ENCODE results near the gene OR5M3. TPM values are rescaled to one million over a fixed set of nuclear protein-coding genes. Genes with fewer than 3 reads are reported as not detected.

Gene OR5M3
- not detected for polyA plus RNA-seq (2013, experiment 1 of 2)
- not detected for polyA plus RNA-seq (2013, experiment 2 of 2)

GRCh38 chr11:56473252-56473651, at the start of gene OR5M3:
Gene OR5M3, minus strand, starts transcription at chr11:56473352. Its CDS starts 2,855 bp downstream, at chr11:56470497.
- WGBS, result 100% methylated on average over 4 of the region's 6 CpGs
- Histone ChIP-seq H3K27me3 (ENCODE audit: insufficient read depth, low read length) (no peaks in the 10 kb centered on the region), H3K4me1 (ENCODE audit: insufficient read depth, low read length) (no peaks in the 10 kb centered on the region), H3K9ac (ENCODE audit: low read depth, low read length) (no peak within 1 kb of the TSS), H3K9me3 (ENCODE audit: insufficient read depth, low read depth, low read length) (no peaks in the 10 kb centered on the region), H3K27ac (ENCODE audit: low read depth, low read length) (no peak within 1 kb of the TSS), H3K36me3 (ENCODE audit: insufficient read depth, low read length) (no peaks in the 10 kb centered on the region), H3K4me3 (ENCODE audit: low read length) (no peak within 1 kb of the TSS)

- 68% methylated on average over 5 of the region's 5 CpGs for WGBS
- Histone ChIP-seq H3K4me1 (ENCODE audit: insufficient read depth, low read length) (no peaks in the 10 kb centered on the region), H3K9ac (ENCODE audit: low read depth, low read length) (no peak overlapping the region), H3K9me3 (ENCODE audit: insufficient read depth, low read depth, low read length) (no peaks in the 10 kb centered on the region), H3K27me3 (ENCODE audit: insufficient read depth, low read length) (no peaks in the 10 kb centered on the region), H3K27ac (ENCODE audit: low read depth, low read length) (no peak overlapping the region), H3K36me3 (ENCODE audit: insufficient read depth, low read length) (no peaks in the 10 kb centered on the region), H3K4me3 (ENCODE audit: low read length) (no peak overlapping the region)
These were observed 48.9 kb upstream of the OR5M3 start for GRCh38 chr11:56522008-56522407.

DNA sequence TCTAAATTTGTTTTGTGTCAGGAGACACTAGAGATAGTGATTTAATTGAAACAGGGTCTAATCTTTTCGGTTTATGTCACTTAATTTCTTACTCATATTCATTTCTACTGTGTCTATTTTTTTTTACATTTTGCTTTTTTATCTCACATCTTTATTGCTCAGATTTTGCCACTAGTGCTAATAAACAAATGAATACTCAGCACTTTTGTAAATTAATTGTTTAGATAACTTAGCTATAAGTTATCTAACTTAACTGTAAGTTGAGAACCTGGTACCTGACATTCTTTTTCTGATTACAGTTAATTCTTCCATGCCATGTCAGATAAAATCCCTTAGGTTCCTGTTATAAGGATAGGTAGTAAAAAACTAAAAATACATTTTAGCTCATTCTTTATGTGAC, 40.1 kb upstream of the OR5M3 start:
- no peaks in the 10 kb centered on the region for H3K4me1 ChIP-seq (ENCODE audit: insufficient read depth, low read length)
- H3K27me3 ChIP-seq (ENCODE audit: insufficient read depth, low read length), result no peaks in the 10 kb centered on the region
- WGBS, result no CpG with 5 or more reads among the region's 1 CpG
- H3K4me3 ChIP-seq (ENCODE audit: low read length), result no peak overlapping the region
- H3K9ac ChIP-seq (ENCODE audit: low read depth, low read length), result no peak overlapping the region
- H3K9me3 ChIP-seq (ENCODE audit: insufficient read depth, low read depth, low read length), result no peaks in the 10 kb centered on the region
- no peak overlapping the region for H3K27ac ChIP-seq (ENCODE audit: low read depth, low read length)
- H3K36me3 ChIP-seq (ENCODE audit: insufficient read depth, low read length), result no peaks in the 10 kb centered on the region

GRCh38 chr11:56509439-56509838, 36.3 kb upstream of the OR5M3 start:
- Histone ChIP-seq H3K9ac (ENCODE audit: low read depth, low read length) (no peak overlapping the region), H3K9me3 (ENCODE audit: insufficient read depth, low read depth, low read length) (no peaks in the 10 kb centered on the region), H3K4me3 (ENCODE audit: low read length) (no peak overlapping the region), H3K36me3 (ENCODE audit: insufficient read depth, low read length) (no peaks in the 10 kb centered on the region), H3K4me1 (ENCODE audit: insufficient read depth, low read length) (no peaks in the 10 kb centered on the region), H3K27me3 (ENCODE audit: insufficient read depth, low read length) (no peaks in the 10 kb centered on the region), H3K27ac (ENCODE audit: low read depth, low read length) (no peak overlapping the region)
- 92% methylated on average over 1 of the region's 1 CpG for WGBS

GRCh38 chr11:56497010-56497409, 23.9 kb upstream of the OR5M3 start:
- Histone ChIP-seq H3K27me3 (ENCODE audit: insufficient read depth, low read length) (no peaks in the 10 kb centered on the region), H3K4me1 (ENCODE audit: insufficient read depth, low read length) (no peaks in the 10 kb centered on the region), H3K4me3 (ENCODE audit: low read length) (no peak overlapping the region), H3K36me3 (ENCODE audit: insufficient read depth, low read length) (no peaks in the 10 kb centered on the region), H3K27ac (ENCODE audit: low read depth, low read length) (no peak overlapping the region), H3K9ac (ENCODE audit: low read depth, low read length) (no peak overlapping the region), H3K9me3 (ENCODE audit: insufficient read depth, low read depth, low read length) (0 out of 2 replicates have a peak, but pooled peaks cover 5% of the 10 kb centered on the region)
- 97% methylated on average over 28 of the region's 28 CpGs for WGBS

DNA sequence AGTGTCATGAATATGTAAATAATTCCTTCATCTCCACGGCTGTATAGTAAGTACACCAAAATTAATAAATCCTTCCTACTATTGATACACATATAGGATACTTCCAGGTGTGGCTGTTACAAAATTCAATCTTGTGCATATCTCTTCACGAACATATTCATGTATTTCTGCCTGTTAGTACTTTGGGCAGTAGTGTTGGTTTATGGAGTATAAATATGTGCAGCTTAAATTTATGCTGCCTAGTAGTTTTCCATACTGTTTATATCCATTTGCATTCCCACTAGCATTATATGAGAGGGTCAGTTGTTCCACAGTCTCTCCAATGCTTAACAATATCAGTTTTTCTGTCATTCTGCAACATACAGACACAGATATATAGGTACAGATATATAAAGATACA, 22.0 kb upstream of the OR5M3 start:
- Histone ChIP-seq H3K9me3 (ENCODE audit: insufficient read depth, low read depth, low read length) (0 out of 2 replicates have a peak, but pooled peaks cover 5% of the 10 kb centered on the region), H3K36me3 (ENCODE audit: insufficient read depth, low read length) (no peaks in the 10 kb centered on the region), H3K27me3 (ENCODE audit: insufficient read depth, low read length) (no peaks in the 10 kb centered on the region), H3K9ac (ENCODE audit: low read depth, low read length) (no peak overlapping the region), H3K4me3 (ENCODE audit: low read length) (no peak overlapping the region), H3K4me1 (ENCODE audit: insufficient read depth, low read length) (no peaks in the 10 kb centered on the region), H3K27ac (ENCODE audit: low read depth, low read length) (no peak overlapping the region)
- WGBS, result 94% methylated on average over 2 of the region's 2 CpGs

DNA sequence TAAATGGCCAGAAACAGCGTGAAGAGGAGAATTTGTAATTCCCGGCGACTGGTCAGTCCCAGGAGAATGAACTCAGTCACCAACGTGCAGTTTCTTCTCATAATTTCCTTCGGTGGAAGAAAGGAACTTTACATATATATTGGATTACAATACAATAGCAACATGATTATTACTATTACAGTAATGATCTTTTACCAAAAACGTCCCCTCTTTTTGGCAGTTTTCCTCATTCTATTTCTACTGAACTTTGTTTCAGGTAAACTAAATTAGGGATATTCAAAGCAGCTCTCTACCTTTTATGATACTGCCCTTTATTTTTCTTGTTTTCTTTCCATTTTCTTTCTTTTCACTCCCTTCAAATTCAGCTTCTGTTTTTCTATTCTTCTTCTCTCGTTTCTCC, 18.1 kb upstream of the OR5M3 start, which contains the start of gene OR5M8:
TSS of gene OR5M8 (minus strand) at position 101 of the 400 bp plus-strand sequence. CDS start at position 101, 0 bp downstream.
- Histone ChIP-seq H3K36me3 (ENCODE audit: insufficient read depth, low read length) (no peaks in the 10 kb centered on the region), H3K4me1 (ENCODE audit: insufficient read depth, low read length) (no peaks in the 10 kb centered on the region), H3K27ac (ENCODE audit: low read depth, low read length) (no peak within 1 kb of the TSS), H3K9ac (ENCODE audit: low read depth, low read length) (no peak within 1 kb of the TSS), H3K27me3 (ENCODE audit: insufficient read depth, low read length) (no peaks in the 10 kb centered on the region), H3K4me3 (ENCODE audit: low read length) (no peak within 1 kb of the TSS), H3K9me3 (ENCODE audit: insufficient read depth, low read depth, low read length) (peaks cover 10% of the 10 kb centered on the region; the same call in 1 of the 2 replicates)
- WGBS, result 92% methylated on average over 6 of the region's 7 CpGs

GRCh38 chr11:56486801-56487200, 13.6 kb upstream of the OR5M3 start:
- no peak overlapping the region for H3K4me3 ChIP-seq (ENCODE audit: low read length)
- H3K27ac ChIP-seq (ENCODE audit: low read depth, low read length), result no peak overlapping the region
- no peaks in the 10 kb centered on the region for H3K27me3 ChIP-seq (ENCODE audit: insufficient read depth, low read length)
- H3K4me1 ChIP-seq (ENCODE audit: insufficient read depth, low read length), result no peaks in the 10 kb centered on the region
- H3K9ac ChIP-seq (ENCODE audit: low read depth, low read length), result no peak overlapping the region
- 96% methylated on average over 3 of the region's 3 CpGs for WGBS
- H3K36me3 ChIP-seq (ENCODE audit: insufficient read depth, low read length), result no peaks in the 10 kb centered on the region
- H3K9me3 ChIP-seq (ENCODE audit: insufficient read depth, low read depth, low read length), result peaks cover 5% of the 10 kb centered on the region; the same call in 1 of the 2 replicates

DNA sequence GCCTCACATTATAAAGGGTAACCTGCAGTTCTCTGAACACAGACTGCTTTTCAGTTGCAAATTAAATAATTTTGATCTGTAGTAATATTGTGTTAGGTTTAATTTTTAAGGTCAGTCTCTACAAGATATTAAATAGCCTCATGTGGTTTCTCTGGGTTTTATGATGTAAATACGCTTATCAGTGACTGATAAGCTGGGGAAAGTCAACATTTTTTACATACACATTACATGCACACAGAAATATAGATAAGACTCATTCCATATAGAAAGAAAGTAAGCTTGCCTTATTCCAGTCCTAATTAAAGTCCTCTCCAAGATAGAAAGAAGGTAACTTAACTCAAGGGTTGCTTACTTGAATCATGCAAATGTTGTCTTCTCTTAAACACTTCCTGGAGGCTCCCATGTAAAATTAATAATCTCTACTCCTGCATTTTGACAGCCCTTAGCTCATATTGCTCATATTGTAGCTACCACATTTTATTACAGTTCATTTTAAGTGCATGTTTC, 1.6 kb upstream of the OR5M3 start:
- no peaks in the 10 kb centered on the region for H3K36me3 ChIP-seq (ENCODE audit: insufficient read depth, low read length)
- no peak overlapping the region for H3K9ac ChIP-seq (ENCODE audit: low read depth, low read length)
- no CpG with 5 or more reads among the region's 1 CpG for WGBS
- H3K9me3 ChIP-seq (ENCODE audit: insufficient read depth, low read depth, low read length), result no peaks in the 10 kb centered on the region
- H3K4me1 ChIP-seq (ENCODE audit: insufficient read depth, low read length), result no peaks in the 10 kb centered on the region
- no peaks in the 10 kb centered on the region for H3K27me3 ChIP-seq (ENCODE audit: insufficient read depth, low read length)
- no peak overlapping the region for H3K4me3 ChIP-seq (ENCODE audit: low read length)
- H3K27ac ChIP-seq (ENCODE audit: low read depth, low read length), result no peak overlapping the region

DNA sequence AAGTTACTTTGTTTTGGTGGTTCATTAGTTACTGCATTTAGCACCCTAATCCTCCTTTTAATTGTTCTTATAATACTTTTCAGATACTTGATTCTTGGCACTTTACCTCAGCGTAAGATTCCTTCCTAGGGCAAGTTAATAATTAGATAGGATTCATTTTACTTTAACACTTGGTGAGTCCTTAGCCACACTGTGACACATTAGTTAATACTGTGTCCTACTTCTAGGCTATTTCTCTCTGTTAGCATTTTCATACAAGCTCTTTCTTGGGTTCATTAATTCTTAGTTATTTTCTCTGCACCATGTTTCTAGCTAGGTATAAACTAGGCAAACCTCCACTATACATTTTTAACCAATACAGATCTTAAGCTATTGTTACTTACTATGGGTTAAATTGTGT, 16.1 kb downstream of the OR5M3 start:
- H3K27ac ChIP-seq (ENCODE audit: low read depth, low read length), result no peak overlapping the region
- WGBS, result 100% methylated on average over 1 of the region's 1 CpG
- no peaks in the 10 kb centered on the region for H3K27me3 ChIP-seq (ENCODE audit: insufficient read depth, low read length)
- H3K9ac ChIP-seq (ENCODE audit: low read depth, low read length), result no peak overlapping the region
- H3K4me1 ChIP-seq (ENCODE audit: insufficient read depth, low read length), result no peaks in the 10 kb centered on the region
- H3K4me3 ChIP-seq (ENCODE audit: low read length), result no peak overlapping the region
- peaks cover 7% of the 10 kb centered on the region; the same call in 1 of the 2 replicates for H3K9me3 ChIP-seq (ENCODE audit: insufficient read depth, low read depth, low read length)
- H3K36me3 ChIP-seq (ENCODE audit: insufficient read depth, low read length), result no peaks in the 10 kb centered on the region

GRCh38 chr11:56453521-56453920, 19.6 kb downstream of the OR5M3 start:
- no peaks in the 10 kb centered on the region for H3K9me3 ChIP-seq (ENCODE audit: insufficient read depth, low read depth, low read length)
- 92% methylated on average over 4 of the region's 4 CpGs for WGBS
- H3K27me3 ChIP-seq (ENCODE audit: insufficient read depth, low read length), result no peaks in the 10 kb centered on the region
- H3K4me3 ChIP-seq (ENCODE audit: low read length), result no peak overlapping the region
- no peaks in the 10 kb centered on the region for H3K4me1 ChIP-seq (ENCODE audit: insufficient read depth, low read length)
- H3K27ac ChIP-seq (ENCODE audit: low read depth, low read length), result no peak overlapping the region
- H3K36me3 ChIP-seq (ENCODE audit: insufficient read depth, low read length), result no peaks in the 10 kb centered on the region
- H3K9ac ChIP-seq (ENCODE audit: low read depth, low read length), result no peak overlapping the region

All from HUES64 (cell line).